HG03439 (cell line): ENCODE measurements around the gene PTRH2.
A peak's percentile ranks its signal among the peaks of the same experiment; 100 is the strongest.

Experiments used
- ATAC-seq: cut with Tn5 transposase; IDR thresholded peaks from one replicate; pipeline ENCODE4 v1.9.1; 2021; ENCODE audit warnings: mild to moderate bottlenecking, moderate library complexity; ENCODE audit not compliant: unreplicated experiment

The PTRH2 gene

GRCh38 chr17:59722623-59723022 lies 15.4 kb upstream of the PTRH2 start:
- ATAC-seq: no peak

DNA sequence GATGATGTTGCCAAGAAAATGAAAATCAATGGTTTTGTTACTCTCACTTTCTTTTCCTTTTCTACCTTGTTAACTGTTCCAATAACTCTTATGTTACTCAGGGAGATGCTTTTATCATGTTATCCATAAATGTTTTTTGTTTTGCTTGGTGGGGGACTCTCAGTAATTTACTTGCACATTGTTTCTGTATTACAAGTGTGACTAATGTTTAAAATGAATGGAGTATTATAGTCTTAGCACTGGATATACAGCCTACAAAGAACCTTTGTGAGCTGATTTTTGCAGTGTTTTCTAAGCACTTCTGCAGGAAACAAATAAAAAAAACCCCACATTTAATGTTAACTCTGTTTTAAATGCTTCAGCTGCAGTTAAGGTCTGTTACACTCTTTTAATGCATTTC lies 12.3 kb upstream of the PTRH2 start:
- no peak for ATAC-seq

GRCh38 chr17:59716427-59716826 lies 9.2 kb upstream of the PTRH2 start:
- no peak for ATAC-seq

- no peak for ATAC-seq
Observed at GRCh38 chr17:59714255-59714654, 7.0 kb upstream of the PTRH2 start.

- ATAC-seq: no peak
Observed at GRCh38 chr17:59712862-59713261, 5.6 kb upstream of the PTRH2 start.

- no peak for ATAC-seq
Observed at GRCh38 chr17:59711936-59712335, 4.7 kb upstream of the PTRH2 start.

GRCh38 chr17:59707971-59708430 lies 771 bp upstream of the PTRH2 start:
- ATAC-seq: peak; percentile 1

DNA sequence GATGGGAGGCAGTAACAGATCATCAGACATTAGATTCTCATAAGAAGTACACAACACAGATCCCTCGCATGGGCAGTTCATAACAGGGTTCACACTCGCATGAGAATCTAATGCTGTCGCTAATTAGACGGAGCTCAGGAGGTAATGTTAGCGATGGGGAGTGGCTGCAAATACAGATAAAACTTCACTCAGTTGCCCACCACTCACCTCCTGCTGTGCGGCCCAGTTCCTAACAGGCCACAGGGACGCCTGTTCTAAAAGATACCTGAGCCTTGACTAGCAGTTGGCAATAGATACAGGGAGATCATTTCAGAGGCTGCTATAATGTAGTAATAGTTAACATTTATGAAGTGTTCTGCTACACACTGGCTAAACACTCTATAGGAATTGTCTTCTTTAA lies 4.9 kb downstream of the PTRH2 start:
- ATAC-seq: no peak

- no peak for ATAC-seq
Observed at GRCh38 chr17:59699786-59700185, 7.4 kb downstream of the PTRH2 start.

DNA sequence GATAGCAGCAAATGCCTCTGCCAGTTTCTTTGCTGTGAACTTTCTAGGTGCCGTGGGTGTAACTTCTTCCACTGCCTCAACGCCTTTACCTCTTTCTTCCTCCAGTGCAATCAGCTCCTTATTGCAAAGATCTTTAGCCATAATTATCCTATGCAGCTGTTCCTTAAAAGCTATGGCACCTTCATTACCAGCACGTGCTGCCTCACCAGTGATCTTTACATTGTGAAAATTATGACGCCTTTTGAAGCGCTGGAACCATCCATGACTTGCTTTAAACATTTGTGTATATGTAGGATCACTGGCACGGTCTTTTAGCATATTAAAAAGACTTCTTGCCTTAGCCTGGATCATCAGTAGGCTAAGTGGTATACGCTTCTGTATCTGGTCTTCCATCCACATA lies 8.0 kb downstream of the PTRH2 start:
- no peak for ATAC-seq

DNA sequence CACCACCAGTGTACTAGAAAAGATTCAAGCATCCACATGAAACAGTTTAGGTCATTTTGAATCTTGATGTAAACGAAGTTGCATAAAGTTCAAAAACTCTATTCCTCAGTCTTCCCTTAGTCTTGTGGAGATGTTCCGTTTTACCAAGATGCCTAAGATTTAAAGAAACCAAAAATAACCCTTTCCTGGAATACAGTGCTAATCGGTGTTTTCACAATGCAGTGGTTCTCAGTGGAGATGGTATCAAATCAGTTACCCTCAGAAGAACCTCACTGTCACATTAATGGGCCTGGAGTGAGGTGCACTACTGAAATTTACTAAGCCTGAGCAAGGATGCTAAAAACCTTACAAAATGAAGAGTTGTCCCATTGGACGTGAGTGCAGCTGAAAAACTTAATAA lies 9.1 kb downstream of the PTRH2 start:
- no peak for ATAC-seq

GRCh38 chr17:59696682-59697277 lies 10.4 kb downstream of the PTRH2 start:
- ATAC-seq: no peak

GRCh38 chr17:59695945-59696681 lies 11.1 kb downstream of the PTRH2 start:
- no peak for ATAC-seq

GRCh38 chr17:59694344-59694743 lies 12.9 kb downstream of the PTRH2 start:
- ATAC-seq: no peak

- ATAC-seq: no peak
Observed at GRCh38 chr17:59693582-59693981, 13.6 kb downstream of the PTRH2 start.

GRCh38 chr17:59688496-59688895 lies 18.7 kb downstream of the PTRH2 start:
- no peak for ATAC-seq

GRCh38 chr17:59688008-59688407 lies 19.2 kb downstream of the PTRH2 start:
- ATAC-seq: no peak

DNA sequence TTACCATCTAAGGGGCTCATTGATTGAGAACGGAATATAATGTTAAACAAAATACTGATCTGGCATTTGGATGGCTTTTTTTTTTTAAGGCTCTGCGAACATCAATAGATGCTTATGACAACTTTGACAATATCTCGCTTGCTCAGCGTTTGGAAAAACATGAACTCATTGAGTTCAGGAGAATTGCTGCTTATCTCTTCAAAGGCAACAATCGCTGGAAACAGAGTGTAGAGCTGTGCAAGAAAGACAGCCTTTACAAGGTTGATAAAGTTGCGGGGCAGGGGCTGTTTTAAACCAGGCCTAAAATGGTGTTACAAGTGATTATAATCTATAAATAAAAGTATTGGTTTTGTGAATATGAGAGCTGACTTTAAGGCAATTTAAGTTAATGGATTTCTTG lies 22.3 kb downstream of the PTRH2 start:
- ATAC-seq: no peak

DNA sequence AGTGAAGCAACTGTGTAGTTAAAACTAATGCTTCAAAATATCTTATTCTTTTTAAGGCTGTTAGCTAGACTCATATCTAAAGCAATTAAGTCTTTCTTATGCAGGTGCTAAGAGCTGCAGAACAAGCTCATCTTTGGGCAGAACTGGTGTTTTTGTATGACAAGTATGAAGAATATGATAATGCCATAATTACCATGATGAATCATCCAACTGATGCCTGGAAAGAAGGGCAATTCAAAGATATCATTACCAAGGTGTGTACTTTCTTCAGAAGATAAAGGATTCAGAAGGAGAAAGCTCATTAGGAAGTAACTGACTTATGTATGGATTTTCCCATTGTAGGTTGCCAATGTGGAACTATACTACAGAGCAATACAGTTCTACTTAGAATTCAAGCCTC lies 23.9 kb downstream of the PTRH2 start:
- ATAC-seq: no peak

GRCh38 chr17:59680314-59680713 lies 26.9 kb downstream of the PTRH2 start:
- no peak for ATAC-seq

GRCh38 chr17:59678918-59679317 lies 28.3 kb downstream of the PTRH2 start:
- no peak for ATAC-seq

DNA sequence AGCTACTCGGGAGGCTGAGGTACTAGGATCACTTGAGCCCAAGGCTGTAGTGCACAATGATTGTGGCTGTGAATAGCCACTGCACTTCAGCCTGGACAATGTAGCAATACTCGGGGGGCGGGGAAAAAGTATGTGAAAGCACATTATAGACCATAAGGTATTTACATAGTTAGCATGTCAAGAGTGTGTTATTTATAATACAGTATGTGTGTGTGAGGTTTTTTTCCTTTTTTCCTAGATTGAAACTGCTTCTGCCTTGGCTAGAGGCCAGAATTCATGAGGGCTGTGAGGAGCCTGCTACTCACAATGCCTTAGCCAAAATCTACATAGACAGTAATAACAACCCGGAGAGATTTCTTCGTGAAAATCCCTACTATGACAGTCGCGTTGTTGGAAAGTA lies 30.5 kb downstream of the PTRH2 start:
- no peak for ATAC-seq

DNA sequence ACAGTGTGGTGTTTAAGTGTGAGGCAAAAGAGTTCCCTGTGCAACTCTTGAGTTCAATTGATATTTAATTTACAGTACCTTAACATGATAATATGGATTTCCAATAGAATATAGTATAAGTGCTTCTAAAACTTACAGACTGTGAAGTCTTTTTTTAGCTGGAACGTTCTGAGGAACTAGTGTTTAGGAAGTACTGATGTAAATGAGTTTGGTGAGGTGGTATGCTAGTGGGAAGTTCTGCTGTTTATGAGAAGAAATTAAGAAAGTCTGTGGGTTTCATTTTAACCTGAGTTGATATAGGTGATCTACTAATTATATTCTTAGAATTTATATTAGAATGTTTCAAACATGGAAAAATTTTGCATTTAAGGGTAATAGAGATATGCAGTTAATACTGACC lies 32.0 kb downstream of the PTRH2 start:
- ATAC-seq: no peak
